AG04450 (cell line): ENCODE data around the gene C1orf159. TPM values are rescaled to one million over a fixed set of nuclear protein-coding genes. Genes with fewer than 3 reads are reported as not detected.

Experiments used
- CTCF ChIA-PET: fragments of 300-600, 350-600 bp; formaldehyde crosslinking; extraction: SDS; loops from one replicate; lab custom pipeline; 2022; ENCODE audit warnings: antibody characterized with exemption, inconsistent platforms; lab: Charles Lee
- POLR2A ChIA-PET: fragments of 350-600 bp; formaldehyde crosslinking; extraction: SDS; loops from one replicate; lab custom pipeline; 2021; ENCODE audit warnings: antibody characterized with exemption, inconsistent platforms; lab: Yijun Ruan, JAX
- DNase-seq: peaks from one replicate; pipeline ENCODE4 v3.0.0-alpha.2; 2011; ENCODE audit warnings: low read depth, low spot score
- H3K27ac ChIP-seq: one replicate; pipeline ENCODE4 v1.5.1; 2012; ENCODE audit warnings: low read depth, low read length, control low read depth
- H3K27me3 ChIP-seq: one replicate; pipeline ENCODE4 v1.6.0; 2012; ENCODE audit warnings: low read length; ENCODE audit not compliant: control insufficient read depth, insufficient read depth
- H3K4me3 ChIP-seq: 2 replicates; pipeline ENCODE4 v1.5.1; 2011; ENCODE audit warnings: mild to moderate bottlenecking, low read depth, low read length, control low read depth
- H3K9me3 ChIP-seq: 2 replicates; pipeline ENCODE4 v1.5.1; 2012; ENCODE audit warnings: low read length; ENCODE audit not compliant: control insufficient read depth, insufficient read depth
- CTCF ChIP-seq: IDR thresholded peaks from 2 replicates; pipeline ENCODE4 v1.5.1; 2011; ENCODE audit warnings: low read depth, low read length, control low read depth, inconsistent platforms
- polyA plus RNA-seq: library from polyadenylated mRNA; depleted of rRNA; stranded (reverse); fragments of >200 nt; gene quantifications from 2 replicates; pipeline ENCODE4 v1.2.3, GENCODE V29; 2011

The C1orf159 gene
- polyA plus RNA-seq, 1 experiment, result 2.3 TPM

GRCh38 chr1:1124508-1124785 lies 8.6 kb upstream of the C1orf159 start:
- Histone ChIP-seq H3K4me3 (no peak overlapping the region), H3K27ac (no peak overlapping the region), H3K9me3 (peaks cover 8% of the 10 kb centered on the region), H3K27me3 (peaks cover 6% of the 10 kb centered on the region)
- ChIA-PET CTCF (no interaction called here), POLR2A (no interaction called here)
- DNase-seq, result no peak
- TF ChIP-seq CTCF, result no peak

GRCh38 chr1:1123581-1124507 lies 8.0 kb upstream of the C1orf159 start:
- Histone ChIP-seq H3K27me3 (peaks cover 9% of the 10 kb centered on the region), H3K4me3 (no peak overlapping the region), H3K27ac (no peak overlapping the region), H3K9me3 (peaks cover 8% of the 10 kb centered on the region)
- no peak for DNase-seq
- ChIA-PET CTCF (interaction anchor here (0.5 to 3.4 kb wide), 4 partner anchors 107 to 341 kb away, joined by 3 to 30 read pairs (median 12); partner anchors contain the start of gene SDF4), POLR2A (no interaction called here)
- no peak for TF ChIP-seq CTCF

GRCh38 chr1:1122981-1123480 lies 7.1 kb upstream of the C1orf159 start:
- TF ChIP-seq CTCF, result no peak
- H3K27ac ChIP-seq, result no peak overlapping the region
- POLR2A ChIA-PET, result interaction anchor here (1.4 kb wide), 1 partner anchor 141 kb away, joined by 4 read pairs; no protein-coding TSS in a partner anchor

GRCh38 chr1:1122078-1122811 lies 6.4 kb upstream of the C1orf159 start:
- peak; percentile 27 for DNase-seq
- TF ChIP-seq CTCF, result peak; percentile 87
- ChIA-PET CTCF (interaction anchor here (0.5 to 3.4 kb wide), 17 partner anchors 8 to 226 kb away, joined by 3 to 30 read pairs (median 4); partner anchors contain the start of gene SDF4), POLR2A (interaction anchor here (1.0 to 1.4 kb wide), 2 partner anchors 142 to 170 kb away, joined by 3 to 4 read pairs; no protein-coding TSS in a partner anchor)
- H3K4me3 ChIP-seq, result peak overlapping the region; percentile 29; the same call in 1 of the 2 replicates
- H3K27ac ChIP-seq, result no peak overlapping the region
- H3K27me3 ChIP-seq, result peaks cover 18% of the 10 kb centered on the region
- peaks cover 8% of the 10 kb centered on the region for H3K9me3 ChIP-seq

More at GRCh38 chr1:1122981-1123480, 7.1 kb upstream of the C1orf159 start:
- no peak for DNase-seq
- peaks cover 8% of the 10 kb centered on the region for H3K9me3 ChIP-seq
- peaks cover 16% of the 10 kb centered on the region for H3K27me3 ChIP-seq
- H3K4me3 ChIP-seq, result no peak overlapping the region
- CTCF ChIA-PET, result interaction anchor here (0.5 to 3.4 kb wide), 12 partner anchors 7 to 182 kb away, joined by 3 to 30 read pairs (median 5); partner anchors contain the start of gene SDF4
